ENCODE measurements around the gene DNAH5.

Gene DNAH5

GRCh38 chr5:13692172-13692571 lies 252.3 kb downstream of the DNAH5 start:
- DNase-seq: no peak

- no peak for DNase-seq
Observed at GRCh38 chr5:13676531-13676930, 268.0 kb downstream of the DNAH5 start.

GRCh38 chr5:13674391-13674790 lies 270.1 kb downstream of the DNAH5 start:
- no peak for DNase-seq

- no peak for DNase-seq
Observed at GRCh38 chr5:13673511-13673910, 271.0 kb downstream of the DNAH5 start.

- DNase-seq: no peak
Observed at GRCh38 chr5:13664377-13664776, 280.1 kb downstream of the DNAH5 start.

- DNase-seq: no peak
Observed at GRCh38 chr5:13662626-13663025, 281.9 kb downstream of the DNAH5 start.

GRCh38 chr5:13661272-13661671 lies 283.2 kb downstream of the DNAH5 start:
- no peak for DNase-seq

GRCh38 chr5:13660072-13660471 lies 284.4 kb downstream of the DNAH5 start:
- no peak for DNase-seq

GRCh38 chr5:13659391-13659790 lies 285.1 kb downstream of the DNAH5 start:
- DNase-seq: no peak

GRCh38 chr5:13658761-13659160 lies 285.7 kb downstream of the DNAH5 start:
- no peak for DNase-seq

GRCh38 chr5:13658152-13658551 lies 286.3 kb downstream of the DNAH5 start:
- DNase-seq: no peak

- no peak for DNase-seq
Observed at GRCh38 chr5:13653709-13654108, 290.8 kb downstream of the DNAH5 start.

GRCh38 chr5:13649656-13650055 lies 294.8 kb downstream of the DNAH5 start:
- DNase-seq: no peak

- DNase-seq: no peak
Observed at GRCh38 chr5:13648822-13649221, 295.7 kb downstream of the DNAH5 start.

GRCh38 chr5:13643734-13644133 lies 300.8 kb downstream of the DNAH5 start:
- DNase-seq: no peak

- DNase-seq: no peak
Observed at GRCh38 chr5:13643196-13643595, 301.3 kb downstream of the DNAH5 start.

All from NCI-H1092 (cell line).